ENCODE data around the gene PLAAT3.
"Not testable (repeated sequence)": the region's sequence is repeated elsewhere in the genome, so short reads cannot be mapped to it uniquely, and the experiment has no call there.

Gene PLAAT3

DNA sequence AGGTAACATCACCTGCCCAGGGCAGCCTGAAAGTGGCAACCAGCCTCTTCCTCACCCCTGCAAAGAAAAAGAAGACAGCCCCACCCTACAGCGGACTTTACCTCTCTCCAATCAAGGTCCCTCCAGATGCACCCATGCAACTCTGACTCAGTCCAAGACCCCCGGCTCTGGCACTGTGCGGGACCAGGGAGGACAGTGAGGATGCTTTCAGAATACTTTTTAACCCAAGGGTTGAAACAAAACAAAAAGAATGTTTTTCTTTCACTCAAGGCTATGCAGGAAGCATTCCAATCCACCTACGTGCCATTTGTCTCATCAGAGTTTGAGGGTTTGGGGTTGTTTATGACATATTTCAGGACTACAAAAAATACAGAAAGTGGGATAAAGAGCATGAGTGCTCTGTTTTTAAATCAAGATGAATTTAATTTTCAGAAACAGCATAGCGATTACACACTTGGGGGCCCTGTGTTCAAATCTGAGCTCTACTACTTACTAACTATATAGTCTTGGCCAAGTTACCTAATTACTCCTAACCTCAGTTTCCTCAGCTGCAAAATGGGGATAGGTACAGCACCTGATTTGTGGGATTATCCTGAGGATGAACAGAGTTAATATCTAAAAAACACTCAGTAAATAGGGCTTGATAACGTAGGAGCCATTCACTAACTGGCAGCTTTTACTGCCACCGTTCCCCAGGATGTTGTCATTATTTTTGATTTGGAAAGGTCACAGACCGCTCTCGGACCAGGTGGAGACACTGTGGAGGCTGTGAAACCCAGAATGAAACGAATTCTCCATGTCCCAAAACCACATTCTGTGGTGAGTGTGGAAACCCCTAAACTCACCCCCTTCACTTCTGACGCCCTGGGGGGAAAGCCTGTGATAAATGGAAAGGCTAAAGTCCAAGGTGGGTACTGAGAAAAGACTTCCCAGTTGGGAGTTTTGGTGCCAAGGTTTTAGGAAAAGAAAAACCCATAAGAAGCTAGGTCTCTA is 5.6 kb downstream of the PLAAT3 start:
- DNase-seq, result no peak

DNA sequence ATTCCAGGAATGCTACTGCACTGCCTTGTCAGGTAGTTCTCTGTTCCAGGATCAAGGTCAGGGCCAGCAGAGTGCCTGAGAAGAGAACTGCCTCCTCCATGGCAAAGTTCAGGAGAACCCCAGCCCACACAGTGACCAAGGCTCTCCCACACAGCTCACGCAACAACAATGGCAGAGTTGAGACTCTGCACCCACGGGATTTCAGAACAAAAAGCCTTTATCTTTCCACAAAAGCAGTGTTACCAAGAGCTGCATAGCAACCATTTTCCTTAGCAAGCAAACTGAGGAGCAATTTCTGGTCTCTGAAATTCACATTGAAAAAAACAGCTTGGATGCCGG is 11.1 kb downstream of the PLAAT3 start:
- DNase-seq, result no peak

DNA sequence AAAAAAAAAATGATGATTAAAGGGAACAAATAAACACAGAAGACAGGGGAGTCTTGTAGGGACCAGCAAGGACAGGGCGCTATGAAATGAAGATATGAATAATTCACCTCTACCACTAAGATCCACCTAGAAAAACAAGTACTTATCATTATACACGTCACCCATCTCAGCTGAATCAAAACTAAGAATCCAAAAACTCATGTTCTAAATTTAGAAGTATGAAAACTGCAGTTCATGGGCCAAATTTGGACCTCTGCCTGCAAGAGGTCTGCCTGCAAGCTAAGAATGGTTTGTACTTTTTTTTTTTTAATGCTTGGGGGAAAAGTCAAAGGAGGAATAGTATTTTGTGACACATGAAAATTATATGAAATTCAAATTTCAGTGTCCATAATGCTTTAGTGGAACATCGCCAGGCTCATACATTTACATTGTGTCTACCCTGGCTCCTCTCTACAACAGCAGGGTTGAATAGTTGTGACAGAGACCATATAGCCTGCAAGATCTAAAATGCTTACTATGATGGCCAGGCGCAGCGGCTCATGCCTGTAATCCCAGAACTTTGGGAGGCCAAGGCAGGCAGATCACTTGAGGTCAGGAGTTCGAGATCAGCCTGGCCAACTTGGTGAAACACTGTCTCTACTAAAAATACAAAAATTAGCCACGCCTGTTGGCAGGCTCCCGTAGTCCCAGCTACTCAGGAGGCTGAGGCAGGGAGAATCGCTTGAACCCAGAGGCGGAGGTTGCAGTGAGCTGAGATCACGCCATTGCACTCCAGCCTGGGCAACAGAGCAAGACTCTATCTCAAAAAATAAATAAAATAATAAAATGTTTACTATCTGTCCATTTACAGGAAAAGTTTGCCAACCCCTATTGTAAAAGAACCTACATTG is 11.7 kb downstream of the PLAAT3 start:
- DNase-seq, result not testable (repeated sequence)

DNA sequence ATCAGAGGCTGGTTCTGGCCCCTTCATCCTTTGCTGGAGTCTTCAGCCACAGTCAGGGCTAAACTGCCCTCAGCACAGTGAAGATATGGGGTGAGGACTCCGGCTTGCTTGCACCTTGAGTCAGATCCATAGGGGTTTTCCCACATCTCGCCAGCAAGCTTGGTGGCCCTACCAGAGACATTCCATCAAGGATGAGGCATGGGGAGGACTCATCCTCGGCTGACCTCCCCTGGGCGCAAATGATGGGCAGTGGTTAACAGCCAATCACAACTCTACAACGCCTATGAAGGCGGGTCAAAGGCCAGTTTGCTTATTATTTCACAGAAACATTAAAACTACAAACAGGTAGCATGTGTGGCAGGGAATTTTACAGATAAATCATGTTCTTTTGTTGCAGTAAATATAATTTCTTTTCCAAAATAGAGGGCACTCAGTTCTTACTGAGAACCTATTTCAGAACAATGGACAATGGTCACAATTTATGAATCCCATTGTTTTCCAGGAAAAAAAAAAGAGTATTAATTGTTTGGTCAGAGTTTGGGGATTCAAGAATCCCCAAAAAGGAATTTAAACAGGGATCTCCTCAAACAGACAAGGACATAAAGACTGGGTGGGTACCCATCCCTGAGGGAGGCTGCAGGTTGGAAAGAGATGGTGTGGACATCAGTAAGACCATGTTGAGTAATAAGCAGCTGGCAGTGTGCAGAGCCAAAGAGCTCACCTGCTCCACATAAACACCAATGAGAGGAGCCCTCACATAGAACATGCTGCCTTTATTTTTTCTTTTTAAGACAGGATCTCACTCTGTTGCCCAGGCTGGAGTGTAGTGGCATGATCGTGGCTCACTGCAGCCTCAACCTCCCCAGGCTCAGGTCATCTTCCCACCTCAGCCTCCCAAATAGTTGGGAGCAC is 14.8 kb downstream of the PLAAT3 start:
- DNase-seq, result no peak

DNA sequence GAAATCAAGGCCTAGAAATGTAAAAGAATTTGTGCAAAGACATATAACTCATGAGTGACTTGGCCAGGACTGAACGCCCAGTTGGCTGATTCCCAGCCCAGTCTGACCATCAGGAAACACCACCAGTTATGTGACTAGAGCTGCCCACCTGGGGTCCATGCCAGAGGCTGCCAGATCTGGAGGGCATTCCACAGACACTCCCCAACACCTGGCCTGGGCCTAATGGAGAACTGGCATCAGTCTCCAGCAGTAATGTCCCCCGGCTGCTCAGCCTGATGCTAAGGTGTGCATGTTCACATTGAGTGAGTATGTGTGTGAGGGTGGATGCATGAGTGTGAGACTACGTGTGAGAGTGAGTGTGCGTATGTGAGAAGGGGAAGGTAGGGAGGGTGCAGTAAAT is 15.7 kb downstream of the PLAAT3 start:
- no peak for DNase-seq

DNA sequence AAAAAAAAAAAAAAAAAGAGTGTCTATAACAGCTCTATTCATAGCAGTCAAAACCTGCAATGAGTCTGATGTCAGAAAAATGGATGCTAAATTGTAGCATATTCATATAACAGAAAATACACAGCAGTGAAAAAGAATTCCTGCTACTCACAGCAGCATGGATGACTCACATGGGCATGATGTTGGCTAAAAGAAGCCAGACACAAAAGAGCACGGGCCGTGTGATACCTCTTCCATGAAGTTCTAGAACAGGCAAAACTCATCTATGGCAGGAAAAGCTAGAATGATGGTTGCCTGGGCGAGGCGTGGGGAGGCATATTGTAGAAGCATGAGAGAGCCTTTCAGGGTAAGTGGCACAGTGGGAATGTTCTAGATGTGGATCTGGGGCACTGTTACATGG is 18.9 kb downstream of the PLAAT3 start:
- DNase-seq, result no peak

DNA sequence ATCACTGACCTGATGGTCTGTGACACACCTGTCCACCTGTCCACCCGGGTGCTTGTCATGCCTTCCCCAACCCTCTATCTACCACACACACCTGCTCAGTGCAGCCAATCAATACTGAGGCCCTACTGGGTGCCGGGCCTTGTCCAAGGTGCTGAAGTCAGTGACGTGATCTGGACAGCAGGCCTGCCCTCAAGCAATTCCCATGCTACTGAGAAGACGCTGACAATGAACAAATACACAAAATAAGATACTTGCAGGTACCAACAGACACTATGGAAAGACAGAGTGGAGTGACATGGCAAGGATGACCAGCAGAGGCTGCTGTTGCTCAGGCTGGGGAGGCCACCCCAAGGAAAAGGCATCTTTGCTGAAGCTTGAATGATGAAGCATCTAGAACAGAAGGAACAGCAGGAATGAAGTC is 21.2 kb downstream of the PLAAT3 start:
- no peak for DNase-seq

DNA sequence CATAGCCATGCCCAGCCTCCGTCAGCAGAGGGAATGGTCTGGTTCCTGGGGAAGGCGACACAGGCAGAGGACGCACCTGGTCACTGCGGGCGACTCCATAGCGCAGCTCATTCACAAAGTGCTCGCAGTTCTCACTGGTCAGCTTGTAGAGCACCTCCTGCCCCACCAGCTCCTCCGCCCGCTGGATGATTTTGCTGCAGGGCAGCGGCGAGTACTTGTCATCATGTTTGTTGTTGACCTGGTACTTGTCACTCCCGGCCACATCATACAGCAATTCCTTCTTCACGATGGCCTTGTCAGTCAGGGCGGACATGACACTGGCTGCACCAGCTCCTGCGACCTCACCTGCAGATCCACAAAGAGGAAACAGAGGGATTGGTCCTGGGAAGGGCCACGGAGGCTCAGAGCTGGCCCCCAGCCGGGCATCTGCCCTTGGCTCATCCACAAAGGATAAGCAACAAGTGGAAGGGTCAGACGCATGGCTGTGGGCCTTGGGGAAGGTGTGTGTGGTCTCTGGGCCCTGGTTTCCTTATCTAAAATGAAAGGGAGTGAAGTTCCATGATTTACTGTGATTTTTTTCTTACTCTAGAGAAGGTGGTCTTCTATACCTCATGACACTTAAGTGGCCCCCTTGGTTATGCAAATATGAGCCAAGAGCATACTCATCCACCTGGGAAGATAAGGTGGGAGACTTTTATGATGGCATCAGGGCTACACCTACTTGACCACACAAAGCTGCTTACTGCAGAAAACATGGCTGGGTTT is 24.0 kb downstream of the PLAAT3 start:
- no peak for DNase-seq

DNA sequence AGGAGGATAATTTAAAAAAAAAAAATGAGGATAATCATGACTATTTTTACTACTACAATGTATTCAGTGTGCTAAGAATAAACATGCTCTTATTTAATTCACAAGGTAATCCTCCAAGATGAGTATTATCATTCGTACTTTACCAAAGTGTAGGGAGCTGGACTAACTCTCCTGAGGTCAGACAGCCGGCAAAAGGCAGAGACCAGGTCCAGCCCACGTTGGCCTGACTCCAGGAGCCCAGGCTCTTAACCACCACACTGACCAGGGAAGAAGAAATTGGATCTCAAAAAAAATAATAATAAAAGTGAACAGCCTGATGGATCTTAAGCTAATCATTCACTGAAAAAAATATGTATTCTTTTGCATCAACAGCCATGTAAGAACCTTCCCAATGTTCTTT is 25.2 kb downstream of the PLAAT3 start:
- DNase-seq, result no peak

DNA sequence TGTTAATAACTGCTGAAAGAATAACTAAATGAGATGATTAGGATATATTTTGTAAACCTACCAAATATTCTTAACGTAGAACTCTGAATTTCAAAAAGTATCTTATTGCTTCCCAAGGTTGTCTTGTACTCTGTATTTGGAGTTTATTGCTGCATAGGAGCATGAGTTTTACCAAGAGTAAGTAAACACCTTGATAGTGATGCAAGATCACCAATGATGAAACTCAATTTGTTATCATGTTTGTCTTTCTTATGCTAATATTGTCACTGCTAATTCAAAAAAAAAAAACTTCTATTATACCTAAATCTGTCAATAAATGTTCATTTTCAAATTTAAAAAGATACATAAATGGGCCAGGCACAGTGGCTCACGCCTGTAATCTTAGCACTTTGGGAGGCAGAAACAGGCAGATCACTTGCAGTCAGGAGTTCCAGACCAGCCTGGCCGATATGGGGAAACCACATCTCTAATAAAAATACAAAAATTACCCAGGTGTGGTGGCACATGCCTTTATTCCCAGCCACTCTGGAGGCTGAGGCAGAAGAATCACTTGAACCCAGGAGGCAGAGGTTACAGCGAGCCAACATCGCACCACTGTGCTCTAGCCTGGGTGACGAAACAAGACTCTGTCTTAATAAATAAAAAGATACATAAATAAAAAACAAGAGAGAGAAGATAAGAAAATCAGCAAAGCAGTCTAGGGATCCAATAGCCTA is 27.6 kb downstream of the PLAAT3 start:
- DNase-seq, result no peak

DNA sequence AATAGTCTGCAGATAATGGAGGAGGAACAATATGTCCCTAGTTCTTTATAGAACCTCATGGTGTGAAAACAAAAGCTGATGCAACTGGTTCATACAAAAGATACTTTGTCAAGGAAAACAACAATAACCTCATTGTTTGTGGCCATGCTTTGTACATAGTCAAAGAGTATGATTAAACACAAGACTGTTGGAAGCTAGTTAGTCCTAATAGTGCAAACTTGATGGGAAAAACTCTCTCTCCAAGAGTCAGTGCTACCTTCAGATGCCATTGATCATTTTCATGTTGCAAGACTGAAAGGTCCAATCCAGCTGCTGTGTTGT is 30.9 kb downstream of the PLAAT3 start:
- DNase-seq, result no peak

DNA sequence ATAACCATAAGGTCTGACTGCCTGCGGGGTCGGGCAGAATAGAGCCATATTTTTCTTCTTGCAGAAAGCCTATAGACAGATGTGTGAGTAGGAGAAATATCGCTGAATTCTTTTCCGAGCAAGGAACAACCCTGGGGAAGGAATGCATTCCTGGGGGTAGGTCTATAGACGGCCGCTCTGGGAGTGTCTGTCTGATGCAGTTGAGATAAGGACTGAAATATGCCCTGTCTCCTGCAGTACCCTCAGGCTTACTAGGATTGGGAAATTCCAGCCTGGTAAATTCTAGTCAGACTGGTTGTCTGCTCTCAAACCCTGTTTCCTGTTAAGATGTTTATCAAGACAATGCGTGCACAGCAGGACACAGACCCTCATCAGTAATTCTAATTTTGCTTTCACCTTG is 33.0 kb downstream of the PLAAT3 start:
- DNase-seq, result not testable (repeated sequence)

DNA sequence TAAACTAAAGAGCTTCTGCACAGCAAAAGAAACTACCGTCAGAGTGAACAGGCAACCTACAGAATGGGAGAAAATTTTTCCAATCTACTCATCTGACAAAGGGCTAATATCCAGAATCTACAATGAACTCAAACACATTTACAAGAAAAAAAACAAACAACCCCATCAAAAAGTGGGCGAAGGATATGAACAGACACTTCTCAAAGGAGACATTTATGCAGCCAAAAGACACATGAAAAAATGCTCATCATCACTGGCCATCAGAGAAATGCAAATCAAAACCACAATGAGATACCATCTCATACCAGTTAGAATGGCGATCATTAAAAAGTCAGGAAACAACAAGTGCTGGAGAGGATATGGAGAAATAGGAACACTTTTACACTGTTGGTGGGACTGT is 35.4 kb downstream of the PLAAT3 start:
- DNase-seq, result not testable (repeated sequence)

DNA sequence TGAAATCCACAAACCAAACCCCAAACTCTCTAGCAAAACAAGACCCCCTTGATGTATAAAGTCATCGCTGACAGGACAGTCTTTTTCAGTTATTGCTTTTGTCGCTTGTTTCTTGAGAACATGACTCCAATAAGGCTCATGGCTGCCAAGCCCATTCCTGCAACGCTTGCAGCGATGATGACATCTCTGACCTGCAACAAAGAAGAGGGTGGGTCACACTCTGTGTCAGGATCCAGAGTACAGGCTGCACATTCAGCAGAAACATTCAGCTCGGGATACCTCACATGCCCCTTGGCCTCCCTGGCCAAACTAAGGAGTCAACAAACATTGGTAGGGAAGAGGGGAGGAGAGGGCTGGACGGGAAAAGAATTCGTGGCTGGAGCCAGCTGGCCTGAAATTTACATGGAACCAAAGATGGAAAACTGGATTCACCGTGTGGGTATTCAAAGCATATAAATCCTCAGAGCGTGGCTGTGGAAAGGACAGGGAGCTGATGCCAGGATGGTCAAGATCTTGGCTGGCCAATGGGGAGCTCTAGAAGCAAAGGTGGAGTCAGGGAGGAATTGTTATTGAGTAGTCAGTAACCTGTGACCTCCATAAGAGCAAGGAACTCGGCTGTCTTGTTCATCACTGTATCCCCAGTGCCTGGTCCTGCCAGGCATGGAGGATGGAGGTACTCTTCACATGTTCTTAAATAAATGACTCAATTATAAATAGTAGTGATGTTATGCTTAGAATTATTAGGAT is 39.2 kb downstream of the PLAAT3 start:
- no peak for DNase-seq

DNA sequence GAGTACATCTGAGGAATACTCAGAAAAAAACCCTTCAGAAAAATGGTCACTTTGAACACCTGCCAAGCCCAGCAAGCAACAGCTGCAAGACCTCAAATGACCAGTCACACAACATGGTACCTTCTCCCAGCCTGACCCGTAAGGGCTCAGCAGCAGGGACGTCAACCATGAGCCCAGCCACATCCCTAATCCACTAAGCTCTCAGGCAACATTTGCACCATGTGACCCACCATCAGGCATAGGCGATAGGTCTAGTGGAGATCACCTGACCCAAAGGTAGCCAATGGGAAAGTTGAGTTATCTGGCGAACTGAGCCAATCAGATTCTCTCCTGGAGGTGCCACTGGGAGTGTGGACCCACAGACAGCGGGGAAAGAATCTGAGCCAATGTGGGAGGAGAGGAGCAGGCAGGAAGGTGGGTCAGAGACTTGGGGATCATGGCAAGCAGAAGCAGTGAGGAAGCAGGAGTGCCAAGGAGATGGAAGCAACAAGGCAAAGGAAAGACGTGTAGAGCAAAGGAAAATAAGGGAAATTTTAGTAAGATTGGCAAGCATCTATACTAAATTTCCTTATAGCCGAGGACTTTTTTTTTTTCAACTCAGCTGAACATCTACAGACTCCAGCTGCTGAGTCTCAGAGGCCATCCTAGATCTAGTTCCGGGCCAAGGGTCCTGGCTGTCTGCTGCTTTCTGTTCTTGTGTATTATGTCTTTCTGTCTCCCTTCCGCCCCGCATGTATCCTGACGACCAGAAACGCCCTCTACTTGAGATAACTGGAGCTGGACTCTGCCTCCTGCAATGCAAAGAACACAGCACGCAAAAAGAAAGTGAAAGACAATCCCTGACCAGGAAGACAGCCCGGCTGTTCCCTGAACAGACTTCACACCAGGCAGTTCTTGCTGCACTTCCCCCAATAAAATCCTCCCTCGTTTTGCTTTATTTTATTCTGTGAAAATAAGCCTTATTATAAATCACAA is 40.1 kb downstream of the PLAAT3 start:
- DNase-seq, result no peak

DNA sequence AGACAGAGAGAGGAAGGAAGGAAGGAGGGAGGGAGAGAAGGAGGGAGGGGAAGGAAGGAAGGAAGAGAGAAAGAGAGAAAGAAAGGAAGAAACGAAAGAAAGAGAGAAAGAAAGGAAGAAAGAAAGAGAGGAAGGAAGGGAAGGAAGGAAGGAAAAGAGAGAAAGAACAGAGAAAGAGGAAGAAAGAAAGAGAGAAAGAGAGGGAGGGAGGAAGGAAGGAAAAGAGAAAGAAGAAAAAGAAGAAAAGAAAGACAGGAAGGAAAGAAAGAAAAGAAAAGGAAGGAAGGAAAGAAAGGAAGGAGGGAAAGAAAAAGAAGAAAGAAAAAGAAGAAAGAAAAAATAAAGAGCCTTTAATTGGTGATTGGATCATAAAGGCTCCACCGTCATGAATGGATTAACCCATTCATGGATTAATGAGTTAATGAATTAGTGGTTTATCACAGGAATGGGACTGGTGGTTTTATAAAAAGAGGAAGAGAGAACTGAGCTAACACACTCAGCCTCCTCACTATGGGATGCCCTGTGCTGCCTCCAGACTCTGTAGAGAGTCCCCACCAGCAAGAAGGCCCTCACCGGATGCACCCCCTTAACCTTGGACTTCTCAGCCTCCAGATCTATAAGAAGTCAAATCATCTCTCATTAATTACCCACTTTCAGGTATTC is 42.1 kb downstream of the PLAAT3 start:
- DNase-seq, result no peak

DNA sequence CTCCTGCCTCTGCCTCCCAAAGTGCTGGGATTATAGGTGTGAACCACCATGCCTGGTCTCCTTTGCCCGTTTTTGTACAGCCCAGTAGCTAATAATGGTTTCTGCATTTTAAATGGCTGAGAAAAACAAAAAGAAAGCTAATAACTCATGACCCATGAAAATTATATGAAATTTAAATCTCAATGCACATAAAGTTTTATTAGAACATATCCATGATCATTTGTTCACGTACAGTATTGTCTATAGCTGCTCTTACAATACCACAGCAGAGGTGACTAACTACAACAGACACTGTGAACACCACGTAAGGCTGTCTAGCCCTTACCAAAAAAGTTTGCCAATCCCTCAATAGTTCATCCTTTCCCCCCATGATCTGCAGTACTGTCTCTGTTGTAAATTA is 44.7 kb downstream of the PLAAT3 start:
- DNase-seq, result no peak

DNA sequence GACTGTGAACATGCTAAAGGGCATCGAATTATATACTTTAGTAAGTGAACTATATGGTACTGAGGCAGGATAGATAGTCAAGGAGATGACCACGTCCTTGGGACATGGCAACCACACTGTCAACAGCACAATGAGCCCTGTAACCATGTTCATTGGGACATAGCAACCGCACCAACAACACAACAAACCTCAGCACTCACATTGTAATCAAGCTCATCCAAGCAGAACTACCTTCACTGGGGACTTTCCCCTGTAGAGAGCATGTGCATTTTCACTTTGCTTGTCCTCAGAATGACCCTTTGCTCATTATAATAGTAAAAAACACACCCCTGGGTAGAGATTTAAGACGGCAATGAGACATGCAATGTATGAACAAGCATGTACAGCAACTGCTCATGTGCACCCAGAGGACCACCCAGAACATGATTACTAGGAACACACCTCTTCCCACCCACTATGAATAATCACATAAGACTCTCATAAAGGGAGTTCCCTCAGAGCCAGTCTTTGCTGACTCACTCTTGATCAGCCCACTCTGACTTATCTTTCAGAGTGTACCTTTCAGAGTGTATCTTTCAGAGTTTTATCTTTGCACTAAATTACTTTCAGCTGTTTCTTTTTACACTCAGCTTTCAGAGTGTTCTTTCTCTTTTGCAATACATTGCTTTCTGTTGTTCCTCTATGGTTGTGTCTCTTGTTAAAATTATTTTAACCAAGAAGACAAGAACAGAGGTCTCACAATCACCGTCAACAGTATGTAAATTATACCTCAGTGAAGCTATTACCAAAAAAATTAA is 47.0 kb downstream of the PLAAT3 start:
- DNase-seq, result peak; percentile 57

Measured in T-helper 9 cell (primary cell).